HG03432 (cell line): Measurements from ENCODE around the gene SHB.

Experiments used
- ATAC-seq: cut with Tn5 transposase; IDR thresholded peaks from one replicate; pipeline ENCODE4 v1.9.1; 2021; ENCODE audit warnings: mild to moderate bottlenecking, moderate library complexity; ENCODE audit not compliant: unreplicated experiment

SHB gene

DNA sequence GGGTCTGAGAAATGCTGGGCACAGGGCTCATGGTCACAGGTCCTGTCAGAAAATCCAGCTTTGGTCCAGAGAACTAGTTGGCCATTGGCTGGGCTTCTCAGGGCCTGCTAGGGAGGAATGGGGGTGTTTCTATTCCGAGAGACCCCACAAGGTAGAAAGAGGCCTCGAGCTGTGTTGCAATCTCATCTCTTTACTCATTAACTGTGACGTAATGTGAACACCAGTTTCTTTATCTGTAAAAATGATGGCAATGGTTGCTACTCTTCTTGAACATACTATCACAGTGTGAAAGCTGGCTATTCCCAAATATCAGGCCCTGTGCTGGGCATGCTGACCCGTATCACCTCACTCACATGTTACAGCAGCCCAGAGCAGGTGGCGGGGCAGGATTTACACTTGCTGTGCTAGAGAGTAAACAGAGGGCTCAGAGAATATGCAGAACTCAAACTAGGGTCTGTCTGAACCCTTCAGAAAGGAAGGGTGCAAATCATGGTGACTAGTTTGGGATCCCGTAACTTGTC, 129.4 kb downstream of the SHB start:
- ATAC-seq: no peak

DNA sequence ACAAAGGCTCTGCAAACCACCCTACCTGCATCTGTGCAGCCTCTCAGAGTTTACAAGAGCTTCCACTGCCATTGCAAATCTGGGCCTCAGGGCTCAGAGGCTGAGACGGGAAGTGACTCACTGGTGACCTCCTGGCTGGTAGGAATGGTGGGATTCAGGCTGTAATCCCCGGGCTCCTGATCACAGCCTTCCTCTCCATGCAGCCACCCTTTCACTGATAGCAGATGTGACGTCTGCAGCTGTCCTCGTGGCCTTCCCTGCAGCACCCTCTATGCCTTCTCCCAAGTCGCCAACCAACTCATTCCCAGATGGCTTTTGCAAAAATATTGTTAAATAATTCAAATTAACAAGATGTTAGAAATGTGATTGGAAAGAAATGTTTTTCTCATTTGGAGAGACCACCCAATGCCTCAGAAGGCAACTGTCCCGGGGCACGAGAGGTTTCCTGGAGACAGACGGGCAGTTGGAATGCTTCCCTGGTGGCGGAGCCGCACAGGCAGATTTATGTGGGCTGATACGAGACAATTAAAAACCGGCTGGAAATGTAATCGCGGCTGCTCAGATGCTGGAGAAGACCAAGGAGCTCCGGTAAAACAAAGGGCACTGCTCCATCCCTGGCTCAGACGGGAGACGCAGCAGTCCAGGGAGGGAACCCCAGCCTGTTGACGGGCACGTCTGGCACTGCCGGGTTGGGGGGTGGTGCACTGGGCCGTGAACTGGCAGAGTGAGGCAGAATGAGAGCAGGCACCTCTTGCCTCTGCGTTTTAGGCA, 130.7 kb downstream of the SHB start:
- ATAC-seq: no peak

GRCh38 chr9:37937366-37937765, 131.7 kb downstream of the SHB start:
- no peak for ATAC-seq

DNA sequence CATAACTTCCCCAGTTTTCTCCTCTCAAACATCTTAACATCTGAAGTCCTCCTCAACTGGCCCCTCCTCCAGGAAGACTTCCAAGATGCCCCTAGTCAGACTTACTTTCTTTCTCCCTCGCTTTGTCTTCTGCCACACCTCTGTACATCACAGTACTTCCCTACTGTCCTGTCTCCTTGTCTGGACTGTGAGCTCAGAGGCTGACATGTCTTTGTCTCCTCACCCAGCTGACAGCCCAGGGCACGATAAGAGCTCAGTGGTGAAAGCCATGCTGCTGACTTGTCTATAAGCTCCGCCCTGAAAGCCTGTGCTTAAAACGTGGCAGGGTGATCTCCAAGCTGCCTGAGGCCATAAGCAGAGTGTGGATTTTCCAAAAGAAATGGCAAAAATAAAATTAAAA, 132.1 kb downstream of the SHB start:
- ATAC-seq: no peak

GRCh38 chr9:37936376-37936775, 132.7 kb downstream of the SHB start:
- ATAC-seq: no peak

DNA sequence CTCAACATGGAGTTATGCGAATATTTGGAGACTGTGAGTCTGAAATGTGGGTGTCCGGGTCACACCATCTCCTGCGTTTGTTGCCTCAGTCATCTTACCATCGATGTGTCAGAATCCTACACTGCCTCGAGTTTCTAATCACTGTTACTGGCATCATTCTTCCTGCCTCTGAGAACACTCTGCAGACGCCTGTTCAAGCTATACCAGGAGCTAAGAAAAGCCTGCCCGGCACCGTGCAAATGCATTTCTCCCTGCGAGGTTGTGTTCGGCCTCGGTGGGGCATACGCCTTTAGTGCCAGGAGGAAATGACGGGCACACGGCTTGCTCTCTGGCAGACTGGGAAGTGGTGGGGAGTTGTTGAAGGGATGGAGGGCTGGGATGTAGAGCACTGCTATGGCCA, 133.9 kb downstream of the SHB start:
- no peak for ATAC-seq

DNA sequence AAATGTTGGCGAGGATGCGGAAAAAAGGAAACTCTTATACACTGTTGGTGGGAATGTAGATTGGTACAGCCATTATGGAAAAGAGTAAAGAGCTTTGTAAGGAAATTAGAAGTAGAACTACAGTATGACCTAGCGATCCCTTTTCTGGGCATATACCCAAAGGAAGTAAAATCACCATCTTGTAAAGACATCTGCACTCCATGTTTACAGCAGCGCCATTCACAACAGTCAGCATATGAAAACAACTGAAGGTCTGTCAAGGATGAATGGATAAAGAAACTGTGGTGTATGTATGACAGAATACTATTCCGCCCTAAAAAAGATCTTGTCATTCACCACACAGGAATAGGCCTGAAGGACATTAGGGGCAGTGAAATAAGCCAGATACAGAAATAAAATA, 137.4 kb downstream of the SHB start:
- no peak for ATAC-seq

DNA sequence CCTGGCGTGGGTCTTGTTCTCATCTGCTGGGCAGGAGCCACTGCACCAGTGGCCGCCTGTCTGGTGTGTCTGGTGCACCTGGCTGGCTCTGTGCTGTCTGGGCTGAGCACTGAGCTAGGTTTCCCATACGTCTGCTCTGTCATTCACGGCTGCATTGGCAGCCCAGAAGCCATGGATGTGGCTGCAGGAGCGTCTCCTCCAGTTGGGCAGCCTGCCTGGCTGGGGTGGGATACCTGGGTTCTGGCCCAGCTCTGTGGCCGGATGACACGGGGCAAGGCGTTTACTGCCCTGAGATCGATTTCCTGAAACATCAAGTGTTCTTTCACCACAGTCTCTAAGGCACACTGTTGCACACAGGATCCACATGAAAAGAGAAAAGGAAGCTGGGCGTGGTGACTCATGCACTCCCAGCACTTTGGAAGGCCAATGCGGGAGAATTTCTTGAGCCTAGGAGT, 139.6 kb downstream of the SHB start:
- no peak for ATAC-seq

GRCh38 chr9:37928552-37929430, 140.2 kb downstream of the SHB start:
- ATAC-seq: no peak

GRCh38 chr9:37927601-37928551, 141.2 kb downstream of the SHB start:
- no peak for ATAC-seq

DNA sequence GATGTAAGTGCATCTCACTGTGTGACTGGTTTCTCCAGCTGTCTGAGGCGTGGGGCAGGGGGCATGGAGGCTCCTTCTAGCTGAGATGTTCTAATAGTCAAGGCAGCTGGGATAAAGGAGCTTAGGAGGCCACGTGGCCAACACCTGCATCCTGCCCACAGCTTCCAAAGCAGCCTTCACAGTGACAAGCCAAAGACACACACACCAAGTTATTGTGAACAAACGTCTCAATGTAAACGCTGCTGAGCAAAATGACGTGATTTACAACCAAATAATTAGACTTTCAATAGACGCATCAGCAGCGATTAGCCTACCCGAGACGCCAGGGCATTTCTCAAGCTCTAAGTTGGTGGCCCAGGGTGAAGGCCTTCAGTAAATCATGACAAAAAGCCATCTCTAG, 141.9 kb downstream of the SHB start:
- no peak for ATAC-seq

GRCh38 chr9:37926737-37927118, 142.3 kb downstream of the SHB start:
- ATAC-seq: no peak

GRCh38 chr9:37925786-37926736, 143.0 kb downstream of the SHB start:
- no peak for ATAC-seq

GRCh38 chr9:37925006-37925405, 144.0 kb downstream of the SHB start:
- ATAC-seq: no peak

DNA sequence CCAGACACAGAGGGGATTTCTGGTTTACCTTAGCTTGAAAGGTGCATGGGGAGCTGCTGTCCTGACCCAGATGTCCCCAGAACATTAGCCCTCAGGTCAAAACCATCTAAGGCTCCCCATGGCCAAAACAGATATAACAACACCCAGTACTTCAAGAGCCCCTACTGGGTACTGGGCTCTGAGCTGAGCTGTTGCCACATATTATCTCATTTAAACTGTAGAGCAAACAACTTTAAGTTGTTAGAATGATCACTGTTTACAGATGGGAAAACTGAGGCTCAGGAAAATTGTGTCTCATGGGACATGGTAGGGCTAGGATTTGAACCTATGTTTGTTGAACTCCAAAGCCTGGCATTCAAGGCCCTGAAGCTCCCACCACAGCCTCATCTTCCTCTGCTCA, 144.5 kb downstream of the SHB start:
- ATAC-seq: no peak

DNA sequence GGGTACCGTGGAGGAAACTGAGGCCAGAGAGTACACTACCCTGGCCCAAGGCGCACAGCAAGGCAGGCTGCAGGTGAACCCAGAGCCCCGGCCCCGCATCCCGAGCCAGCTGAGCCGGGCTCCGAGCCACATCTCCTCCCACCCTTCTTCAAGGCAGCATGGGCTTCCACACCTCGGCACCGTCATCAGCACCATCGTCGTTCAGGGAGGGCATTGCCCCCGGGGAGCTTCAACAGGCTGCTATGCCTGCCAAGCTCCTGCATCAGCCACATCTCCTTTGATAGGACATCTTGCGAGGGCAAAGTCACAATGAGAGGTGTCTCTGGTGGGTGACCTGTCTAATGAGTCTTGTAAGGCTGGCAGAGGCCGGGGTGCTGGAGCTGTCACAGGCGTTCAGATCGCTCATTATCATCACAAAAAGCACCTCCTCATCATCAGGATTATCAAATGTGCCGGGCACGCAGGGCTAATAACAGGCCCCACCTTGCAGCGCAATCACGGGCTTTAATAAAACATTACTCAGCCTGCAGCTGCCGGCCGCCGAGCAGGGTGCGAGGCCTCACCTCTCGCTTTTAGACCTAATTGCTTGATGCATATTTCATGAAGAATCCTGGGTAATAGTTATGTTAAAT, 145.1 kb downstream of the SHB start:
- ATAC-seq: no peak

DNA sequence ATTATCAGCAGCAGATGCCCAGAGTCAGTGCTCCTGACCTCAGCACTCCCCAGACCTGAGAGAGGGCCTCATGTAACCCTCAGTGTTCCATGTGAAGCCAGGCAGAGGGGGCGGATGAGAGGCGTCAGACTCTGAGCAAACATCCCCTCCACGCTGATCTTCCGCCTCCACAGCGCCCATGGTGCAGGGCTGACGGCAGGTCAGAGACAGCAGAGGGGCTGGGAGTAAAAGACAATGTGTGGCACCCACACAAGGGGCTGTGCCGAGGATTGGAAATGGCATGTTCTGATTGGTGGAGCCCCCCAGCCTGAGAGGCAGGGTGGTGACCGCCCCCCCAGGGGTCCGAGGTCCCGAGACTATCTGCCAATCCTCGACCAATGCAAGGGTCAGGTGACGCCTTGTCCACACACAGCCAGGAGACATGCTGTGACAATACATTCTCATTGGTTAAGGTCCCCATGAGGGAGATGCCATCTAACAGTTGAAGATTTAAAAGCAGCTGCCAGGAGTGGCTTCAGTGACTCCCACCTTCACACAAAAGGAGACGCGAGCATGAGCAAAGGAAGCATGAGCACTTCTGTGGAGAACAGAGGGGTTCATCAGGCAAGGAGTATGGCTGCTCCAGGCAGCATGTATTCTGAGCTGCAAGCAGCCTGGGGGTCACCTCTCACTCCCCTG, 145.8 kb downstream of the SHB start:
- ATAC-seq: no peak

DNA sequence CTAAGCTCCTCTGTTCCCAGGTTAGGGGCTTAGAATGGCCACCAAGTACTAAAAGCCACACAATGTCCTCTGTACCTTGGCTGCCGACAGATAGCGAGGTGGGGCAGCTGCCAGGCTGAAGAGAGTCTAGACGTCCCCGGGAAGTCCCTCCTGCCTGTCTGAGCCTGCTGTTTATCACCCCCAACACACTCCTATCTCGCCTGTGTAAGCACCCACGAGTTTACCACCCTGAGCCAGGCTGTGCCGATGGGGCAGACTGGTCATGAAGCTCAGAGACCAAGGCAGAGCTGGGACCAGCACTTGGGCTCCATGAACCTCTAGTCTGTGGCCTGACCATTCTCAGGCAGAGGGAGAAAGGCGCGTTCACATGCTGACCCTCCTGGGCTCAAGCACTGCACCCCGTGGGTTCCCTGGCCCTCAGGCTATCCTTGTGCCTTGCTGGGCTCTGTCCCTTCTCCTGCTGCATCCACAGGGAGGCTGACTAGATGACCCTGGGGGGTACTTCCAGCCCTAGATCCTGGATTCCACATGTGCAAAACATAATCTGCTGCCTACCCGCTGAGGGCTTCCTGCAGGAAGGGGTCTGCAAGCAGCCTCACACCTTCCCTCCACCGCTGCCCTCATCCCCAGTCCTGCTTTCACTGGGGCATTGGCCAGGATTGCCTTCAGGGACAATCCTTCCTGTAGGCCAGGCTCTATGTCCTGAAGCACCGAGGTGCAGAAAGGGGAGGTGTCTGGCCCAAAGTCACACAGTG, 146.5 kb downstream of the SHB start:
- no peak for ATAC-seq
